Body of pancreas (tissue), 4 donors: ENCODE results near the gene COL26A1.

Experiments used
- POLR2A ChIP-seq, 3 donors: fragments of 450-650 bp; IDR thresholded peaks; one replicate each; pipeline ENCODE4 v1.6.1; 2016; ENCODE audit warnings: antibody characterized with exemption in 3 of 3, mild to moderate bottlenecking in 2 of 3
- TF ChIP-seq, protein P1 (sequence below), 7 experiments: fragments of 450-650 bp in 4 of 7; fragments of 200-600 bp in 3 of 7; sonication (generic) in 3 of 7; IDR thresholded peaks; one replicate each; pipeline ENCODE4 v1.5.1; 2016 to 2019; ENCODE audit warnings: antibody characterized with exemption in 7 of 7

DNA sequence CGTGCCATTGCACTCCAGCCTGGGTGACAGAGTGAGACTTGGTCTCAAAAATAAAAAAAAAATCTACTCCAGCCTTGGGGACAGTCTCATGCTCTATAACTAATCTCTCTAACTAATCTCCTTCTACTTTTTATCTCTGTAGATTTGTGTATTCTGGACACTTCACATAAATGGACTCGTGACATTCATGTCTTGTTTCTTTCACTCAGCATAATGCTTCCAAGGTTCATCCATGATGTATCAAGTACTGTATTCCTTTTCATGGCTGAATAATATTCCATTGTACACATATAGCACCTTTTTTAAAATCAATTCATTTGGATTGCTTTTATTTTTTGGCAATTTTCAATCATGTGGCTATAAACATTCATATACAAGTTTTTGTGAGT is 9.8 kb upstream of the COL26A1 start:
- TF ChIP-seq POLR2A (IDR thresholded peaks at IDR 0.05) = no peak
- TF ChIP-seq, protein P1, sequence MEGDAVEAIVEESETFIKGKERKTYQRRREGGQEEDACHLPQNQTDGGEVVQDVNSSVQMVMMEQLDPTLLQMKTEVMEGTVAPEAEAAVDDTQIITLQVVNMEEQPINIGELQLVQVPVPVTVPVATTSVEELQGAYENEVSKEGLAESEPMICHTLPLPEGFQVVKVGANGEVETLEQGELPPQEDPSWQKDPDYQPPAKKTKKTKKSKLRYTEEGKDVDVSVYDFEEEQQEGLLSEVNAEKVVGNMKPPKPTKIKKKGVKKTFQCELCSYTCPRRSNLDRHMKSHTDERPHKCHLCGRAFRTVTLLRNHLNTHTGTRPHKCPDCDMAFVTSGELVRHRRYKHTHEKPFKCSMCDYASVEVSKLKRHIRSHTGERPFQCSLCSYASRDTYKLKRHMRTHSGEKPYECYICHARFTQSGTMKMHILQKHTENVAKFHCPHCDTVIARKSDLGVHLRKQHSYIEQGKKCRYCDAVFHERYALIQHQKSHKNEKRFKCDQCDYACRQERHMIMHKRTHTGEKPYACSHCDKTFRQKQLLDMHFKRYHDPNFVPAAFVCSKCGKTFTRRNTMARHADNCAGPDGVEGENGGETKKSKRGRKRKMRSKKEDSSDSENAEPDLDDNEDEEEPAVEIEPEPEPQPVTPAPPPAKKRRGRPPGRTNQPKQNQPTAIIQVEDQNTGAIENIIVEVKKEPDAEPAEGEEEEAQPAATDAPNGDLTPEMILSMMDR (IDR thresholded peaks at IDR 0.05) = no peak
